Measurements from ENCODE around the gene PRDM16. TPM values are rescaled to one million over a fixed set of nuclear protein-coding genes. Genes with fewer than 3 reads are reported as not detected.

The PRDM16 gene
- polyA plus RNA-seq, 1 of the 3 experiments (the other 2 are of a cell fraction), result not detected

- Histone ChIP-seq H3K27me3 (ENCODE audit: insufficient read depth) (peaks cover 63% of the 10 kb centered on the region), H3K9me2 (no peaks in the 10 kb centered on the region), H2AFZ (ENCODE audit: low read depth) (no peak overlapping the region), H3K9ac (no peak overlapping the region), H3K4me1 (ENCODE audit: control insufficient read depth in 1 of 2, insufficient read depth in 2 of 2, low read depth in 1 of 2, low read length in 1 of 2) (no peaks in the 10 kb centered on the region), H3K27ac (ENCODE audit: low read depth in 2 of 2, low read length in 1 of 2) (no peak overlapping the region), H3K4me2 (no peak overlapping the region), H3K9me3 (no peaks in the 10 kb centered on the region), H3K36me3 (replicated peaks in 1 of 2; ENCODE audit: control insufficient read depth in 1 of 2, insufficient read depth in 2 of 2, low read length in 1 of 2) (no peaks in the 10 kb centered on the region), H3K79me2 (ENCODE audit: insufficient read depth) (no peaks in the 10 kb centered on the region), H3F3A (replicated peaks; ENCODE audit: insufficient read depth) (no peaks in the 10 kb centered on the region), H4K20me1 (ENCODE audit: insufficient read depth) (no peaks in the 10 kb centered on the region), H3K4me3 (ENCODE audit: low read depth in 2 of 2, low read length in 1 of 2) (no peak overlapping the region)
- 42% methylated on average over 2 of the region's 29 CpGs for WGBS (ENCODE audit: low lambda C conversion rate)
- no peak for DNase-seq
- no peak for TF ChIP-seq ELF1 (IDR thresholded peaks at IDR 0.05)
- no peak for TF ChIP-seq CHD2 (IDR thresholded peaks at IDR 0.05; ENCODE audit: low read length, partially characterized antibody)
- TF ChIP-seq JUND (IDR thresholded peaks at IDR 0.05), result no peak
- no peak for TF ChIP-seq REST (IDR thresholded peaks at IDR 0.05; ENCODE audit: low read depth, low read length)
- TF ChIP-seq ZBTB33 (IDR thresholded peaks at IDR 0.05; ENCODE audit: borderline replicate concordance, low read depth), result no peak
- TF ChIP-seq MAX (IDR thresholded peaks at IDR 0.05; ENCODE audit: low read depth), result no peak
- no peak for TF ChIP-seq SMC3 (IDR thresholded peaks at IDR 0.05; ENCODE audit: low read depth, low read length)
- TF ChIP-seq IRF3 (IDR thresholded peaks at IDR 0.05; ENCODE audit: low read depth, low read length), result no peak
- no peak for TF ChIP-seq EP300 (IDR thresholded peaks at IDR 0.05; ENCODE audit: borderline replicate concordance in 1 of 2, low read depth in 1 of 2, low read length in 1 of 2)
- TF ChIP-seq NRF1 (IDR thresholded peaks at IDR 0.05; ENCODE audit: low read depth, low read length), result no peak
- no peak for TF ChIP-seq SIN3A (IDR thresholded peaks at IDR 0.05; ENCODE audit: borderline replicate concordance, low read depth, low read length)
- no peak for TF ChIP-seq GATA2 (CRISPR knock-in tag; IDR thresholded peaks at IDR 0.05)
- TF ChIP-seq CTCF (IDR thresholded peaks at IDR 0.05), result no peak
- no peak for TF ChIP-seq USF1 (IDR thresholded peaks at IDR 0.05; ENCODE audit: borderline replicate concordance, low read depth)
- no peak for TF ChIP-seq USF2 (IDR thresholded peaks at IDR 0.05; ENCODE audit: borderline replicate concordance, low read depth, low read length)
- TF ChIP-seq RFX5 (IDR thresholded peaks at IDR 0.05; ENCODE audit: low read length), result no peak
- TF ChIP-seq FOXM1 (IDR thresholded peaks at IDR 0.05; ENCODE audit: low read depth), result no peak
- no peak for TF ChIP-seq GABPA (IDR thresholded peaks at IDR 0.05; ENCODE audit: low read depth)
- no peak for TF ChIP-seq MXI1 (IDR thresholded peaks at IDR 0.05; ENCODE audit: low read depth, low read length)
- ChIA-PET CTCF (no interaction called here), POLR2A (no interaction called here)
Measured at GRCh38 chr1:3067301-3067670, 1.7 kb upstream of the PRDM16 start.

Data from SK-N-SH (cell line).